ENCODE data around the gene CYTIP.

The CYTIP gene

GRCh38 chr2:157427922-157428303 is 16.0 kb downstream of the CYTIP start:
- peaks cover 13% of the 10 kb centered on the region; the same call in 1 of the 2 replicates for H3K79me2 ChIP-seq (ENCODE audit: insufficient read depth, low read length)
- TF ChIP-seq EZH2phosphoT487 (conservative IDR thresholded peaks at IDR 0.05; ENCODE audit: low read length): no peak
- TF ChIP-seq CTCF (IDR thresholded peaks at IDR 0.05; ENCODE audit: insufficient read depth, low read length, poor library complexity, severe bottlenecking): no peak
- no peaks in the 10 kb centered on the region for H3K9me2 ChIP-seq (replicated peaks; ENCODE audit: insufficient read depth, low read length)
- H2AFZ ChIP-seq (ENCODE audit: low read depth, low read length, severe bottlenecking): no peak overlapping the region
- no peak overlapping the region for H3K27ac ChIP-seq (ENCODE audit: low read depth, low read length)
- no peak overlapping the region for H3K9ac ChIP-seq (ENCODE audit: low read length)
- H3K36me3 ChIP-seq (ENCODE audit: low read length): peaks cover 76% of the 10 kb centered on the region
- H3K4me2 ChIP-seq (ENCODE audit: low read depth, low read length, poor library complexity, severe bottlenecking): no peak overlapping the region
- H3F3A ChIP-seq (ENCODE audit: insufficient read depth): peaks cover 13% of the 10 kb centered on the region
- no peaks in the 10 kb centered on the region for H4K20me1 ChIP-seq (ENCODE audit: low read depth, low read length)
- no peaks in the 10 kb centered on the region for H3K9me3 ChIP-seq (ENCODE audit: insufficient read depth, low read length)
- H3K27me3 ChIP-seq (ENCODE audit: low read length): no peaks in the 10 kb centered on the region
- H3K4me3 ChIP-seq (ENCODE audit: insufficient read depth, low read length, poor library complexity, severe bottlenecking): no peak overlapping the region

DNA sequence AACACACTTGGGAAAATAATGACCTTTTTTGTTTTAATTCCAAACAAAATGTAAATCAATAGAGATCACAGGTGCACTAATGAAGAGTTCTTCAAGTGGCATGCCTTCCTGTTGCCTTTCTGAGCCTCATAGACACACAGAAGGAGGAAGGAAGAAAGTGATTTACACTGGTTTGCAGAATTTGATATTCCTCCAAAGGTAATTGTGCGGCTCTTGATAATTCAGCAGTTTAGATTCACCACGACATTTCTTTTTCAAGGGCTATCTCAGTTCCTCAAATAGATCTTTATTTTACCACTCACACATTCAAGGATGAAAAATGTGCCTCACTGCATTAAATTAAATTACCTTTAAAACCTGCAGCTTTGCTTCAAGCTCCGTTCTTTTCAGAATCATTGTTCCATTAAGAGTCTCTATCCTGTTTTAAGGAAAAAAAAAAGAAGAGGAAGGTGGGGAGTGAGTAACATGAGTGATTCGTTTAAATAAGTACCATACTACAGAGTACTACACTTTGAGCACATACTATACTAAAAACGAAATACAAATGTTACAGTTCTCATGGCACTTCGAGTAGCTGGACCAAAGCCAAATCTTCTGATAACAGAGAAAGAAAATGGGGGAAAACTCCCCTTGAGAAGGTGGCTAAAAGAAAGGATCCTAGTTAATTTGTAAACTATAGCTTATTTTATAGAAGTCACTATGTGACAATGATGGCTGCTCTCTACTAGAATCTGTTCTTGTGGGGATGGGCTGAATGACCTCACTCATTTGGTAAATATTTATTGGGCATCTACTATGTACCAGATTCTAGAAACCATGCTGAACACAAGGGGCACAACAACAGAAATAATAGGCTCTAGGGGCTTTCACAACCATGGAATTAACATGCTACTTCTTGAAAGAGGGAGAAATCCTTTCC is 16.6 kb downstream of the CYTIP start:
- H3K27me3 ChIP-seq (ENCODE audit: low read length): no peaks in the 10 kb centered on the region
- peaks cover 8% of the 10 kb centered on the region; the same call in 1 of the 2 replicates for H3K79me2 ChIP-seq (ENCODE audit: insufficient read depth, low read length)
- peaks cover 80% of the 10 kb centered on the region for H3K36me3 ChIP-seq (ENCODE audit: low read length)
- no peak overlapping the region for H3K4me3 ChIP-seq (ENCODE audit: insufficient read depth, low read length, poor library complexity, severe bottlenecking)
- no peaks in the 10 kb centered on the region for H3K9me2 ChIP-seq (replicated peaks; ENCODE audit: insufficient read depth, low read length)
- peaks cover 13% of the 10 kb centered on the region for H3F3A ChIP-seq (ENCODE audit: insufficient read depth)
- H3K9ac ChIP-seq (ENCODE audit: low read length): no peak overlapping the region
- no peak overlapping the region for H3K4me2 ChIP-seq (ENCODE audit: low read depth, low read length, poor library complexity, severe bottlenecking)
- H4K20me1 ChIP-seq (ENCODE audit: low read depth, low read length): no peaks in the 10 kb centered on the region
- H3K27ac ChIP-seq (ENCODE audit: low read depth, low read length): no peak overlapping the region
- TF ChIP-seq EZH2phosphoT487 (conservative IDR thresholded peaks at IDR 0.05; ENCODE audit: low read length) (no peak), CTCF (IDR thresholded peaks at IDR 0.05; ENCODE audit: insufficient read depth, low read length, poor library complexity, severe bottlenecking) (no peak)
- no peak overlapping the region for H2AFZ ChIP-seq (ENCODE audit: low read depth, low read length, severe bottlenecking)
- H3K9me3 ChIP-seq (ENCODE audit: insufficient read depth, low read length): no peaks in the 10 kb centered on the region

- Histone ChIP-seq H4K20me1 (ENCODE audit: low read depth, low read length) (no peaks in the 10 kb centered on the region), H3K4me3 (ENCODE audit: insufficient read depth, low read length, poor library complexity, severe bottlenecking) (no peak overlapping the region)
These were observed 17.4 kb downstream of the CYTIP start for GRCh38 chr2:157426477-157426994.

More at GRCh38 chr2:157426477-157426994, 17.4 kb downstream of the CYTIP start:
- Histone ChIP-seq H2AFZ (ENCODE audit: low read depth, low read length, severe bottlenecking) (no peak overlapping the region), H3K27me3 (ENCODE audit: low read length) (no peaks in the 10 kb centered on the region), H3K9me3 (ENCODE audit: insufficient read depth, low read length) (no peaks in the 10 kb centered on the region), H3K27ac (ENCODE audit: low read depth, low read length) (no peak overlapping the region), H3K4me2 (ENCODE audit: low read depth, low read length, poor library complexity, severe bottlenecking) (no peak overlapping the region), H3K9me2 (replicated peaks; ENCODE audit: insufficient read depth, low read length) (no peaks in the 10 kb centered on the region), H3K79me2 (ENCODE audit: insufficient read depth, low read length) (0 out of 2 replicates have a peak, but pooled peaks cover 3% of the 10 kb centered on the region), H3K36me3 (ENCODE audit: low read length) (peaks cover 81% of the 10 kb centered on the region), H3F3A (ENCODE audit: insufficient read depth) (peaks cover 13% of the 10 kb centered on the region), H3K9ac (ENCODE audit: low read length) (no peak overlapping the region)
- TF ChIP-seq CTCF (IDR thresholded peaks at IDR 0.05; ENCODE audit: insufficient read depth, low read length, poor library complexity, severe bottlenecking) (no peak), EZH2phosphoT487 (conservative IDR thresholded peaks at IDR 0.05; ENCODE audit: low read length) (no peak)
